ENCODE data around the gene OTULIN. TPM values are rescaled to one million over a fixed set of nuclear protein-coding genes. Genes with fewer than 3 reads are reported as not detected.

The OTULIN gene
- polyA plus RNA-seq, 1 donor (not counting 4 experiments of a cell fraction or from before 2014, with no cell fraction given), result 18.3 TPM

GRCh38 chr5:14735944-14736343 lies 71.4 kb downstream of the OTULIN start:
- Histone ChIP-seq H3K79me2 (ENCODE audit: control insufficient read depth, insufficient read depth, low read length) (no peaks in the 10 kb centered on the region), H3K4me2 (ENCODE audit: control insufficient read depth, extremely low read depth, insufficient read depth, low read depth, low read length) (no peak overlapping the region), H3K9me3 (ENCODE audit: control insufficient read depth, low read depth, low read length) (no peaks in the 10 kb centered on the region), H3K4me3 (ENCODE audit: control insufficient read depth in 2 of 3, extremely low read depth in 1 of 3, insufficient read depth in 2 of 3, low read depth in 1 of 3, low read length in 3 of 3) (no peak overlapping the region), H3K36me3 (ENCODE audit: control insufficient read depth in 2 of 2, extremely low read depth in 1 of 2, insufficient read depth in 2 of 2, low read length in 2 of 2) (no peaks in the 10 kb centered on the region), H3K27ac (ENCODE audit: control insufficient read depth, insufficient read depth, low read length) (no peak overlapping the region), H3K27me3 (ENCODE audit: control insufficient read depth, extremely low read depth, insufficient read depth, low read length) (no peaks in the 10 kb centered on the region), H4K20me1 (ENCODE audit: control insufficient read depth, extremely low read depth, insufficient read depth, low read length) (no peaks in the 10 kb centered on the region), H3K9me1 (ENCODE audit: control insufficient read depth, extremely low read depth, insufficient read depth, low read length) (no peaks in the 10 kb centered on the region), H2AFZ (ENCODE audit: control insufficient read depth, low read length) (no peak overlapping the region), H3K4me1 (ENCODE audit: control insufficient read depth, extremely low read depth, insufficient read depth, low read length) (peaks cover 11% of the 10 kb centered on the region), H3K9ac (ENCODE audit: control insufficient read depth, extremely low read depth, insufficient read depth, low read length) (no peak overlapping the region)
- dilution Hi-C loops (cut with MboI; ENCODE audit: extremely low pct_ligation_motif_present, low sequenced_read_pairs), result no loop called here
- TF ChIP-seq EZH2 (IDR thresholded peaks at IDR 0.05; ENCODE audit: low read length), result no peak
- TF ChIP-seq CTCF (optimal IDR thresholded peaks at IDR 0.05 in 1 of 3, IDR thresholded peaks at IDR 0.05 in 1 of 3, conservative IDR thresholded peaks at IDR 0.05 in 1 of 3; ENCODE audit: extremely low read depth in 1 of 3, insufficient read depth in 2 of 3, low read length in 3 of 3), result no peak
- FAIRE-seq (no peak), DNase-seq (ENCODE audit: low read depth, low spot score) (no peak)

- H3K9me1 ChIP-seq (ENCODE audit: control insufficient read depth, extremely low read depth, insufficient read depth, low read length), result no peaks in the 10 kb centered on the region
- H4K20me1 ChIP-seq (ENCODE audit: control insufficient read depth, extremely low read depth, insufficient read depth, low read length), result no peaks in the 10 kb centered on the region
- no peaks in the 10 kb centered on the region for H3K27me3 ChIP-seq (ENCODE audit: control insufficient read depth, extremely low read depth, insufficient read depth, low read length)
- H3K36me3 ChIP-seq (ENCODE audit: control insufficient read depth in 2 of 2, extremely low read depth in 1 of 2, insufficient read depth in 2 of 2, low read length in 2 of 2), result no peaks in the 10 kb centered on the region
- dilution Hi-C loops (cut with MboI; ENCODE audit: extremely low pct_ligation_motif_present, low sequenced_read_pairs), result no loop called here
- DNase-seq (ENCODE audit: low read depth, low spot score), result no peak
- H2AFZ ChIP-seq (ENCODE audit: control insufficient read depth, low read length), result no peak overlapping the region
- peaks cover 11% of the 10 kb centered on the region for H3K4me1 ChIP-seq (ENCODE audit: control insufficient read depth, extremely low read depth, insufficient read depth, low read length)
- H3K27ac ChIP-seq (ENCODE audit: control insufficient read depth, insufficient read depth, low read length), result no peak overlapping the region
- TF ChIP-seq CTCF (optimal IDR thresholded peaks at IDR 0.05 in 1 of 3, IDR thresholded peaks at IDR 0.05 in 1 of 3, conservative IDR thresholded peaks at IDR 0.05 in 1 of 3; ENCODE audit: extremely low read depth in 1 of 3, insufficient read depth in 2 of 3, low read length in 3 of 3) (no peak), EZH2 (IDR thresholded peaks at IDR 0.05; ENCODE audit: low read length) (no peak)
- H3K4me3 ChIP-seq (ENCODE audit: control insufficient read depth in 2 of 3, extremely low read depth in 1 of 3, insufficient read depth in 2 of 3, low read depth in 1 of 3, low read length in 3 of 3), result no peak overlapping the region
- no peaks in the 10 kb centered on the region for H3K9me3 ChIP-seq (ENCODE audit: control insufficient read depth, low read depth, low read length)
- no peak overlapping the region for H3K9ac ChIP-seq (ENCODE audit: control insufficient read depth, extremely low read depth, insufficient read depth, low read length)
- H3K4me2 ChIP-seq (ENCODE audit: control insufficient read depth, extremely low read depth, insufficient read depth, low read depth, low read length), result no peak overlapping the region
- no peaks in the 10 kb centered on the region for H3K79me2 ChIP-seq (ENCODE audit: control insufficient read depth, insufficient read depth, low read length)
- FAIRE-seq, result no peak
These were observed 72.8 kb downstream of the OTULIN start for GRCh38 chr5:14737291-14737690.
